Measurements from ENCODE around the gene NECAB2. TPM values are rescaled to one million over a fixed set of nuclear protein-coding genes. Genes with fewer than 3 reads are reported as not detected.

The NECAB2 gene
- 1 to 10 TPM; 1.5 to 3.5 (median 1.6) TPM for polyA plus RNA-seq (ENCODE audit: insufficient read length in 3 of 3)

DNA sequence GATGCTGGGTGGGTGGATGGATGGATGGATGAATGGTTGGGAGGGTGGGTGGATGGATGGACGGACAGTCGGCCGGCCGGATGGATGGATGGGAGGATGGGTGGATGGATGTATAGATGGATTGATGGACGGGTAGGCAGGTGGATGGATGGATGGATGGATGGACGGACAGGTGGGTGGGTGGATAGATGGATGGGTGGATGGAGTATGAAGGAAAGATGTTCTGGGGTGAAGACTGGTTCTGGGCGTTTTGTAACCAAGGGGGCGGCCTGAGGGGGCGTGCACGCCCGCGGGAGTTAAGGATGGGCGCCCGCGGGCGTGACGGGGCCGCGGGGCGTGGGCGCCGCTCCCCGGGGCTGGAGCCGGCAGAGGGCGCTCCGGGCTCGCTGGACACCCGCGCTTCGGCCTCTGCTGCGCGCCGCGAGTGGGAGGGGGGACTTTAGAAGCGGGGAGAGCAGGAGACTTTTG lies at the start of gene NECAB2:
Gene NECAB2 (plus strand): TSS at position 407 of the 468 bp plus-strand sequence. CDS start 405 bp downstream, outside the sequence.
- DNase-seq (ENCODE audit: low read depth in 3 of 3, low spot score in 2 of 3): no peak

DNA sequence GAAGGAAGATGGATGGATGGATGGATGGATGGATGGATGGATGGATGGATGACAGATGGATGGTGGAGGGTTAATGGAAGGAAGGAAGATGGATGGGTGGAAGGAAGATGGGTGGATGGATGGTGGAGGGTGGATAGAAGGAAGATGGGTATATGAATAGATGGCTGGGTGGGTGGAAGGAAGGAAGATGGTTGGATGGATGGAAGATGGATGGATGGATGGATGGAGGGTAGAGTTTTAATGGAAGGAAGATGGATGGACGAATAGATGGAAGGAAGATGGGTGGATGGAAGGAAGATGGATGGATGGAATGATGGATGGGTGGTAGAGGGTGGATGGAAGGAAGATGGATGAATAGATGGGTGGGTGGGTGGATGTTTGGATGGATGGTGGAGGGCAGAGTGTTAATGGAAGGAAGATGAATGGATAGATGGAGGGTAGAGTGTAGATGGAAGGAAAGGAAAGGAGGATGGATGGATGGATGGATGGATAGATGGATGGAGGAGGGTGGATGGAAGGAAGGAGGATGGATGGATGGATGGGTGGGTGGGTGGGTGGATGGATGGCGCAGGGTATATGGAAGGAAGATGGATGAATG lies 47.1 kb upstream of the NECAB2 start:
- no peak for DNase-seq (ENCODE audit: low read depth in 3 of 3, low spot score in 2 of 3)

DNA sequence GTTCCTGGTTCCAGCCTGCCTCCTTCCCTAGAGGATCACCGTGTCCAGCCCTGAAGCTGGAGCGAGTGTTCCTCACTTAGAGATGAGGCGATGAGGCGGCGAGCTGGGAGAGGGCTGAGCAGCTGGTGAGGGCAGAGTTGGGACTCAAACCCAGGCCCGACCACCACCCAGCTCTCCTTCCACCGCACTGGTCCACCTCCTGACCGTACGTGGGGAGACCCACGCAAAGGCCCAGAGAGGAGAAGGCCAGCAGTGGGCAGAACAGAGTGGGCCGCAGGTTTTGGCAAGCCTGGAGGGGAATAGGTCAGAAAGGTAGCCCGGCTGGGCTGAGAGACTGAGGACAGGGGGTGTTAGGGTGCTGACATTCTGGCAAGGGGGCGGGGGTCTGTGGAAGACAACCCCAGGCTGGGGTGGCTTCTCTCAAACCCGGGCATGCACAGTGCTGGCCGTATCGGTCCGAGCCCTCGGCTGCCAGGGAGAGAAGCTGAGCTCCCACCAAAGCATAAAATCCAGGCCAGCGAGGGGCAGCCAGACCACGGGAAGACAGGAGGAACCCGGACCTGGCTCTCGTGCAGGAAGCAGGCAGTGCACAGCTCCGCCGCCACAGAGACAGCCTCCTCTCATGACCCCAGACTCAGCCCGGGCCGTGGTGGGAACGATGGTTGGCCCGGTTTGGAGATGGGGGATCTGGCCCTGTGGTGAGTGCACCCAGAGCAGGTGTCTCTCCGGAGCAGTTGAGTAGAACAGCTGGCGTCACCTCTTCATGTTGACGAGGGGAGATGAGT lies 44.3 kb upstream of the NECAB2 start:
- DNase-seq (ENCODE audit: low read depth in 3 of 3, low spot score in 2 of 3): no peak

DNA sequence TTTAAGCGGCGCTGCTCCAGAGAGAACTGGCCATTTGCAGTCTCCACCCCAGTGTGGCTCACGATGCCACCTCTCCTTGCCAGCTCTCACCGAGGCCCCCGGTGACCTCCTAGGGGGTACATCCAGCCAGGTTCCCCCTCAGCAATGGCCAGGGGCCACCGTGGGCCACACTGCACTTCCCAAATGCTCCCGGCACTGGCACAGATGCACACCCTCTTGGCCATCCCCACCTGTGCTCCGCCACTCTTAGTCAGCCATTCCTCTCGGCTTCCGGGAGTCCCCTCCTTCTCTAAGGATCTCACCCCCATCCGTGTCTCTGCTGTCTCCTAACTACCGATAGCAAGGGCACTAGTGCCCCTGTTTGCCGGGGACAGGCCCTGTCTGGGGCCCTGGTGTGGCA lies 43.4 kb upstream of the NECAB2 start:
- DNase-seq (ENCODE audit: low read depth in 3 of 3, low spot score in 2 of 3): no peak

DNA sequence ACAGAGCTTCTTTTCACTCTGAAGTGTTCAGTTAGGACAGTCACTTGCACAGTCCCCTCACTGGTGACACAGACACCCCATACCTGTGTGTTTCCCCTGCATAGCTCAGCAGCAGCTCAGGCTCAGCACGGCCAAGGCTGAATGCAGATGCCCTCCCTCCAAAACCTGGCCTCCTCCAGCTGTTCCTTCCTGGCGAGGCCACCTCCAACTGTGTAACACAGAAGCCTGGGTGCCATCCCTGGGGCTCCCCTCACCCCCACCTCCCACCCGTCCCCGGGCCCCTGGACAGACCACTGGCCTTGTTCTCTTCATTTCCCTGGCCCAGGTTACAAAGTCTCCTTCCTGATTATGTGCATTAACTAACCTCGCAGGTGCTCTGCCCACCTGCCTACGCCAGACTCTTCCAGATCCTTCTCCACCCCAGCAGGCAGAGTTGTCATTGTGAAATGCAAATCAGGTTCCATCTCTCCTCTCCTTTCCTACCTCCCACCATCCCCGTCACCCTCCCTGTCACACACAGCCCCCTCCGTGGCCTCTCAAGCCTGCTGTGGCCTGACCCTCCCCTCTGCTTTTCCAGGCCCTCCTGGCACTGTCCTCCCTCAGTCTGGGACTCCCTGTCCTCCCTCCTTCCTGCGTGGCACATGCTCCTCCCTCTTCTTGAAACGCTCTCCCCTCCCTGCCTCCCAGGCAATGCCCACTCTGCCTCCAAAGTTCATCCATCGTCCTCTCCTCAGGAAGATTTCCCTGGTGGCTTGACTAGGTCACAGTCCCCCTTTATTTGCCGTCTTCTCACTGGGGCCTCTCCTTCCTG lies 42.7 kb upstream of the NECAB2 start:
- DNase-seq (ENCODE audit: low read depth in 3 of 3, low spot score in 2 of 3): no peak

DNA sequence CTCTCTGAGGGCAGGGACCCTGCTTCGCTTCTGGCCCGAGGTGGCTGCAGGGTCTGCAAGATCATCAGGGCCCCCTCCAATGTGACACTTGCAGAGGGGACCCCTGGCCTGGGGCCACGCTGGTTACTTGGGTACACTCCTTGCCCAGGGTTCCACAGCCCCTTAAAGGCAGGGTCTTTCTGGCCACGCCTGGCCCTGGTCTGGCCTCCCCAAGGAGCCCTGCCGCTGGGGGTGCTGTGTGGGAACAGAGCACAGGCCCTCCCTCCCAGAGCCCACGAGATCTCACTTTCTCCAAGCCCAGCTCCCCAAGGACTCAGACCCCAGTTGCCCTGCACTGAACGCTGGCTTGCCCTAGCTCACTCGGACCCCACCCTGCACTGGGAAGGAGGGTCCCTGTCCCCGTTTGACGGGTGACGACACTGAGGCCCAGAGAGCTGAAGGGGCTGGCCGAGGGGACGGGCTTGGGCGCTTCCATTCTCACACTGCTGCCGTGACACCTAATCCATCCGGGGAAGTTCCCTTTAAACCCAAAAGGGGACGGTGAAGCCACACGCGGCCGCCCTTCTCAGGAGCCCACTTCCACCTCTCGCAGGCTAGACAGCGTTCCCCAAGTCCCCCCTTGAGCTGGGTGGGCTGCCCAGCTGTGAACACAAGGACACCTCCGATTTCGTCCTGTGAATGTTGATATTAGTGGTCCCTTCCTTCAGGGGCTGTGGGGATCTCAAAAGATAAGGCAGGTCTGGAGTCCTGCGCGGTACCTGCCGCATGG lies 41.9 kb upstream of the NECAB2 start:
- DNase-seq (ENCODE audit: low read depth in 3 of 3, low spot score in 2 of 3): no peak

- DNase-seq (ENCODE audit: low read depth in 3 of 3, low spot score in 2 of 3): peak; percentile 27 to 44 (median 36)
Observed at GRCh38 chr16:83926726-83927397, 41.2 kb upstream of the NECAB2 start.

DNA sequence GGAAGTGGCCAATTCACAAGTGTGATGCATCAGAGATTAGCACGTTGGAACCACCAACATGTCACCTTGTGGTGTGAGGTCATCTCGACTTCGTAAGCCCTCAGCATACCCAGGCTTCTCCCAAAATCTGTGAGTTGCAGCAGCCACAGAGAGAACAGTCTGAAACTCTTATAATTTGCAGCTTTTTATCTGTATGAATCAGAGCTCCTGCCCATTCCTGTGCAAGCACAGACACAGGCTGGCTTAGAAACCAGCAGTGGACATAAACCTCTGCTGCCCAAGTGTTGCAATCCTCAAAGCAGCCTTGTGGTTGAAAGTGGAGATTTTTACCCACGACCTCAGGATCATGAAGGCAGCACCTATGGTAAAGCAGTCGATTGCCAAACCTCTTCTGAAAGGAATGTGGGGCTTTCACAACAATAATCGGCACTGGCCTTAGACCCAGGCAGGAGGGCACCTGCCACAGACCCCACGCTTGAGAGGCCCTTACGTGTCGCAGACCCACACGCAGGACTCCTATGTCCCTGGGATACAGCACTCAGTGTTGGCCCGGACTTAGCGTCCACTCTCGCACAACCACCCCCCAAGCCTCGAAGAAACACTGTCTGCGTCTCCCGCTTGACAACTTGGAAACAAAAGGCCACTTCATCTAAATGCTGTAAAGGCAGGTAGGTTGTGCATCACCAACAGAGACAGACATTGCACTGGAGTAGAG lies 39.5 kb upstream of the NECAB2 start:
- DNase-seq (ENCODE audit: low read depth in 3 of 3, low spot score in 2 of 3): no peak

DNA sequence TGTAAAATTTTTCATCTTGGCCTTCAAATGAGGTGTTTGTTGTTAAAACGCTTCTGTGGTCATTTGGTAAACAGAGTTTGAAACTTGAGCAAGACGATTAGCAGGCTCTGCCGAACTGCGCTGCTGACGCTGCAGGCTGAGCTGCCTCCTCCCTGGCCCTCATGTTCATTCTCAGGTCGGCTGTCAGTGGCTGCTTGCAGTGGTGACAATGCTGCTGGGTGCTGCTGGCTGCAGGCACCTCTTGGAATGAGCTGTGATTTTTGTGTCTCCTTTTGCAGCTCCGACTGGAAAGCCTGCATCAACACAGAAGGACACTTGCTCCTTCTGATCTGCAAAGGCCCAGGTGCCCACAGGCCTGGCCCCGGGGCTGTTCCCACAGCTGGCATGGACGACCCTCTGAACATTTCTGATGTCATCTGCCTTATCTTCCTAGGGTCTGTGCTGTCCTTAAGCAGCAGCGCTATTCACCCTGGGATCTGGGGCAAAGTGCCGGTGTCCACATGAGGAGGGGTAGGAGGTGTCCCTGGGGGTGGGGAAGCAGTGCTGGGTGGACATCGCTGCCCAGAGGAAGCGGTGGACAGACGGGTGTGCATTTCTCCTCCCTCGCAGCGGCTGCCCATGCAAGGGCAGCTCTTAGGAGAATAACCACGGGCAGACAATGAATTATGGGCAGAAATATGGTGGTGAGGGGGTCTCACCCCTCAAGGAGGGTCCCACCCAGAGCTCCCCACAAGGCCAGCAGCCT lies 38.1 kb upstream of the NECAB2 start:
- DNase-seq (ENCODE audit: low read depth in 3 of 3, low spot score in 2 of 3): no peak

DNA sequence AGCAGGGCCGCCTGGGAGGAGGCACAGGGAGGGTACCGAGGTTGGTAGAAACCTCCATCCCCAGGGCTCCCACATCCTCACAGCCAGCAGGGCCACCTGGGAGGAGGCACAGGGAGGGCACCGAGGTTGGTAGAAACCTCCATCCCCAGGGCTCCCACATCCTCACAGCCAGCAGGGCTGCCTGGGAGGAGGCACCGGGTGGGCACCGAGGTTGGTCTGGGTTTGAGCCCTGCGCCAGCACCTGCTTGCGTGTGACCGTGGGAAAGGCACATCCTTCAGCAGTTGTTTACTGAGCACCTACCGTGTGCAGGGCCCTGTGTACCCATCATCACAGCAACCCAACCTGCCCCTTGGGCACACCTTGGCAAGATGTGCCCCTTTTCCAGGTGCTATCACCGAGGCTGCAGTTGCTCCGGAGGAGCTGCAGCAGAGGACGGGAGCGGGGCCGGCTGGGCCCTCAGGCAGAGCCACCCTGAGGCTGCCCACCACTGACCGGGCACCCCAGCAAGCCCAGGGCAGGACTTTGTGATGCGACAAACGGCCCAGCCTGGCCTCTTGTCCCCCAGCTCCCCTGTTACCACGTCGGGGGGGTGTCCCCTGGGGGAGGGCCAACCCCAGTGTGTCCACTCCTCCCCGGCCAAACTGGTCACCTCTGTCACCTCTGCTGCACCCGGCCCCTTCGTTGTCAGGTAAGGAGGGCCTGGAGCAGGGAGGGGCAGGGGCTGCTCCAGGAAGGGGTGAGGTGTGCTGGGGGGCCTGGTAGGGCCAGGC lies 37.1 kb upstream of the NECAB2 start:
- DNase-seq (ENCODE audit: low read depth in 3 of 3, low spot score in 2 of 3): no peak

DNA sequence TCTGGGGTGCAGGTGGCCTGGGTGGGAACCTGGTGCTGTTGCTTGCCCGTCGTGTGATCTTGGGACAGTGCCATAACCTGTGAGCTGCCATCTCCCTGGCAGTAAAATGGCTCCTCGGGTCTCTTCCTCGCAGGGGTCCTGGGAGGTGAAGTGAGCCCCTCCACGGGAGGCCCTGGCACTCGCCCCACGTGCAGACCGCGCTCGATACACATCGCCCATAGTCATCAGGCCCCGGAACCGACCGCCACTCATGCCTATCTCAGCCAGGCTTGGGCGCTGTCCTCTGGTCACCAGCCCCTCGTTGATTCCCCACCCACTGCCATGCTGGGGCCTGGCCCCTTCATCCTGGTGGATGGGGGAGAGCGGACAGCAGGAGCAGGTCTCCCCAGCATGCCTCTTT lies 36.5 kb upstream of the NECAB2 start:
- DNase-seq (ENCODE audit: low read depth in 3 of 3, low spot score in 2 of 3): no peak

GRCh38 chr16:83932304-83932703 lies 35.7 kb upstream of the NECAB2 start:
- no peak for DNase-seq (ENCODE audit: low read depth in 3 of 3, low spot score in 2 of 3)

DNA sequence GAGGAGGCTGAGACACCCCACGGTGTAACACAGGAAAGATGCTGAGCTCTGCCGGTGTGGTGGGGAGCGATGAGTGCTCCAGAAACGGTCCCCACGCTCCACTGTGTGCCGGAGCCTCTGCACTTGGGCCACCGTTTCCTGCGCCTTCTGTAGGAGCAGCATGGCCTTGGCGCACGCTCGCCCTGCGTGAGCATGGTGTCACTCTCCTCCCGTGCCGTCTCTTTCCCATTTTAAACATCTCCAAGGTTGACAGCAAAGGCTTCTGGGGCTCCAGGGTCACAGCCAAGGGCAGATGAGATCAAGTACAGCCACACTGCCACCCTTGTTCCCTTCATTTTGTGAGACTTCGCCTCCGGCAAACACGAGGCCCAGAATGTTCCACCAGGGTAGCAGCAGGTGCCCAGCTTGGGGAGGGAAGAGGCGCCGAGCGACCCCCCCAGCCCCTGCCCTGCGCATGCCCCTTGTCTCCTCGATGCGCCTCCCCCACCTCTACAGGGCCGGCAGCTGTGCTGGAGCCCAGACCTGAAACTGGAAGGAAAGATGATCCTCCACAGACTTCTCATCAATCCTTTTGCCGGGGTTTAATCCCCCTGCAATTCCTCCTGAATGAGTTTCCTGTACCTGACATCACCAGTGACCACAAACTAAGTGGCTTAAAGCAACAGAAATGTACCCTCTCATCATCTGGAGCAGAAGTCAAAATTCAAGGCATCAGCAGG lies 34.9 kb upstream of the NECAB2 start:
- DNase-seq (ENCODE audit: low read depth in 3 of 3, low spot score in 2 of 3): no peak

- DNase-seq (ENCODE audit: low read depth in 3 of 3, low spot score in 2 of 3): no peak
Observed at GRCh38 chr16:83933885-83934683, 34.0 kb upstream of the NECAB2 start.

- no peak for DNase-seq (ENCODE audit: low read depth in 3 of 3, low spot score in 2 of 3)
Observed at GRCh38 chr16:83934684-83934977, 33.4 kb upstream of the NECAB2 start.

GRCh38 chr16:83935005-83935857 lies 32.8 kb upstream of the NECAB2 start:
- DNase-seq (ENCODE audit: low read depth in 3 of 3, low spot score in 2 of 3): no peak
